22Rv1 (cell line): Measurements from ENCODE around the gene FLAD1.

Source experiments
- CTCF ChIP-seq: fragments of 450-650 bp; IDR thresholded peaks from 2 replicates; pipeline ENCODE4 v1.5.1; 2017; ENCODE audit warnings: mild to moderate bottlenecking
- ZFX ChIP-seq: fragments of 450-650 bp; IDR thresholded peaks from 2 replicates; pipeline ENCODE4 v1.6.1; 2017; ENCODE audit warnings: antibody characterized with exemption, borderline replicate concordance

- TF ChIP-seq ZFX (no peak), CTCF (no peak)
These were observed 4.8 kb upstream of the FLAD1 start for GRCh38 chr1:154978360-154978759.
